ENCODE data around the gene SSR3.

GRCh38 chr3:156497326-156497725 lies 57.6 kb downstream of the SSR3 start:
- TF ChIP-seq CTCF (IDR thresholded peaks at IDR 0.05; ENCODE audit: low read depth, low read length) (no peak), POLR2A (IDR thresholded peaks at IDR 0.05; ENCODE audit: extremely low read depth, insufficient read length) (no peak), MYC (IDR thresholded peaks at IDR 0.05; ENCODE audit: low read depth, low read length) (no peak), MAX (IDR thresholded peaks at IDR 0.05; ENCODE audit: low read depth, low read length) (no peak)
